Measurements from ENCODE around the gene MIX23. TPM values are rescaled to one million over a fixed set of nuclear protein-coding genes. Genes with fewer than 3 reads are reported as not detected.

The MIX23 gene
- total RNA-seq, 1 experiment from 2014 or later: 37.6 TPM

GRCh38 chr3:122353215-122353614 is 29.8 kb downstream of the MIX23 start:
- DNase-seq (ENCODE audit: low read depth): peak; percentile 39

GRCh38 chr3:122351612-122352011 is 31.4 kb downstream of the MIX23 start:
- DNase-seq (ENCODE audit: low read depth): no peak

- DNase-seq (ENCODE audit: low read depth): peak; percentile 49
Measured at GRCh38 chr3:122350814-122351418, 32.1 kb downstream of the MIX23 start.

GRCh38 chr3:122349171-122349570 is 33.9 kb downstream of the MIX23 start:
- no peak for DNase-seq (ENCODE audit: low read depth)

GRCh38 chr3:122343654-122344053 is 39.4 kb downstream of the MIX23 start:
- peak; percentile 22 for DNase-seq (ENCODE audit: low read depth)

GRCh38 chr3:122342803-122343202 is 40.2 kb downstream of the MIX23 start:
- DNase-seq (ENCODE audit: low read depth): no peak

GRCh38 chr3:122332551-122332950 is 50.5 kb downstream of the MIX23 start:
- no peak for DNase-seq (ENCODE audit: low read depth)

- DNase-seq (ENCODE audit: low read depth): no peak
Measured at GRCh38 chr3:122331886-122332285, 51.1 kb downstream of the MIX23 start.

- DNase-seq (ENCODE audit: low read depth): no peak
Measured at GRCh38 chr3:122325769-122326168, 57.3 kb downstream of the MIX23 start.

GRCh38 chr3:122324871-122325323 is 58.1 kb downstream of the MIX23 start, which contains the start of gene CSTA:
TSS of gene CSTA (plus strand) at chr3:122325248. CDS start at chr3:122325293, 45 bp downstream.
- DNase-seq (ENCODE audit: low read depth): peak; percentile 15

- no peak for DNase-seq (ENCODE audit: low read depth)
Measured at GRCh38 chr3:122322095-122323075, 60.6 kb downstream of the MIX23 start.

GRCh38 chr3:122318620-122319019 is 64.4 kb downstream of the MIX23 start:
- no peak for DNase-seq (ENCODE audit: low read depth)

GRCh38 chr3:122316368-122316767 is 66.7 kb downstream of the MIX23 start:
- DNase-seq (ENCODE audit: low read depth): no peak

GRCh38 chr3:122315619-122316018 is 67.4 kb downstream of the MIX23 start:
- no peak for DNase-seq (ENCODE audit: low read depth)

GRCh38 chr3:122314228-122314876 is 68.7 kb downstream of the MIX23 start:
- no peak for DNase-seq (ENCODE audit: low read depth)

GRCh38 chr3:122313281-122313680 is 69.8 kb downstream of the MIX23 start:
- DNase-seq (ENCODE audit: low read depth): no peak

- no peak for DNase-seq (ENCODE audit: low read depth)
Measured at GRCh38 chr3:122312826-122313225, 70.2 kb downstream of the MIX23 start.

GRCh38 chr3:122310361-122310760 is 72.7 kb downstream of the MIX23 start:
- no peak for DNase-seq (ENCODE audit: low read depth)
